HEK293 (cell line): ENCODE results near the gene PIK3R6.

Experiments
- CTCF ChIA-PET: fragments of 350-600 bp; formaldehyde crosslinking; extraction: SDS; loops from one replicate; lab custom pipeline; 2021; ENCODE audit warnings: antibody characterized with exemption; lab: Yijun Ruan, JAX
- POLR2A ChIA-PET: fragments of 300-600 bp; formaldehyde crosslinking; extraction: SDS; loops from one replicate; lab custom pipeline; 2020; ENCODE audit warnings: antibody characterized with exemption, inconsistent platforms; lab: Yijun Ruan, JAX
- H3K27ac ChIP-seq: fragments of 200-500 bp; sonication (Bioruptor generic); 2 replicates; pipeline ENCODE4 v1.5.1; 2014; ENCODE audit warnings: low read depth, low read length, control low read depth, inconsistent platforms; ENCODE audit errors: extremely low read depth
- H3K36me3 ChIP-seq, 2 experiments: fragments of 200-500 bp in 1 of 2; sonication (Bioruptor generic) in 1 of 2; 1 replicate in 1 of 2; 2 replicates in 1 of 2; pipeline ENCODE4 v1.5.1; 2014 to 2017; ENCODE audit warnings: inconsistent platforms in 2 of 2, low read length in 2 of 2; ENCODE audit not compliant: control insufficient read depth in 2 of 2, insufficient read depth in 1 of 2
- H3K4me1 ChIP-seq: fragments of 200-500 bp; sonication (Bioruptor generic); 2 replicates; pipeline ENCODE4 v1.5.1; 2014; ENCODE audit warnings: mild to moderate bottlenecking, low read length, inconsistent platforms; ENCODE audit not compliant: control insufficient read depth, insufficient read depth
- H3K4me3 ChIP-seq: 2 replicates; pipeline ENCODE4 v1.5.1; 2011; ENCODE audit warnings: low read depth, mild to moderate bottlenecking, control low read depth, low read length, moderate library complexity
- H3K9me3 ChIP-seq: fragments of 200-500 bp; sonication (Bioruptor generic); 2 replicates; pipeline ENCODE4 v1.5.1; 2014; ENCODE audit warnings: low read depth, low read length, inconsistent platforms; ENCODE audit not compliant: control insufficient read depth, insufficient read depth
- ELK4 ChIP-seq: IDR thresholded peaks from 2 replicates; pipeline ENCODE4 v1.6.1; 2011; ENCODE audit warnings: mild to moderate bottlenecking, low read depth, low read length, borderline replicate concordance
- HOXD13 ChIP-seq: sonication (generic); formaldehyde crosslinking; IDR thresholded peaks from 2 replicates; pipeline ENCODE4 v1.8.0; 2022; ENCODE audit warnings: missing genetic modification reagents, borderline replicate concordance
- IKZF3 ChIP-seq: fragments of 450-650 bp; IDR thresholded peaks from 2 replicates; pipeline ENCODE4 v1.5.0; 2018; ENCODE audit warnings: missing biosample characterization, mild to moderate bottlenecking, missing genetic modification characterization, moderate library complexity
- KLF9 ChIP-seq: fragments of 450-650 bp; formaldehyde crosslinking; IDR thresholded peaks from 2 replicates; pipeline ENCODE4 v1.5.1; 2016; ENCODE audit warnings: missing biosample characterization, missing genetic modification characterization, low read depth
- REPIN1 ChIP-seq: fragments of 450-650 bp; formaldehyde crosslinking; IDR thresholded peaks from 2 replicates; pipeline ENCODE4 v1.5.1; 2017; ENCODE audit warnings: missing biosample characterization, missing genetic modification characterization, low read depth
- ZBTB21 ChIP-seq: fragments of 450-650 bp; formaldehyde crosslinking; IDR thresholded peaks from 2 replicates; pipeline ENCODE4 v1.5.1; 2017; ENCODE audit warnings: missing biosample characterization, missing genetic modification characterization
- ZBTB26 ChIP-seq: fragments of 450-650 bp; formaldehyde crosslinking; optimal IDR thresholded peaks from 2 replicates; pipeline ENCODE3; 2016; ENCODE audit warnings: missing biosample characterization, mild to moderate bottlenecking, missing genetic modification characterization
- ZBTB44 ChIP-seq: fragments of 450-650 bp; IDR thresholded peaks from 2 replicates; pipeline ENCODE4 v1.5.1; 2018; ENCODE audit warnings: missing biosample characterization, mild to moderate bottlenecking, missing genetic modification characterization
- ZBTB7A ChIP-seq: fragments of 450-650 bp; formaldehyde crosslinking; IDR thresholded peaks from 2 replicates; pipeline ENCODE4 v1.5.1; 2016; ENCODE audit warnings: low read depth, missing biosample characterization, missing genetic modification characterization
- ZNF121 ChIP-seq: fragments of 450-650 bp; formaldehyde crosslinking; IDR thresholded peaks from 2 replicates; pipeline ENCODE4 v1.5.1; 2016; ENCODE audit warnings: missing biosample characterization, missing genetic modification characterization
- ZNF138 ChIP-seq: fragments of 450-650 bp; formaldehyde crosslinking; IDR thresholded peaks from 2 replicates; pipeline ENCODE4 v1.5.1; 2016; ENCODE audit warnings: missing biosample characterization, missing genetic modification characterization, borderline replicate concordance
- ZNF202 ChIP-seq: fragments of 450-650 bp; formaldehyde crosslinking; IDR thresholded peaks from 2 replicates; pipeline ENCODE4 v1.5.1; 2016; ENCODE audit warnings: missing biosample characterization, missing genetic modification characterization, borderline replicate concordance
- ZNF24 ChIP-seq: fragments of 450-650 bp; formaldehyde crosslinking; IDR thresholded peaks from 2 replicates; pipeline ENCODE4 v1.5.1; 2016; ENCODE audit warnings: missing biosample characterization, missing genetic modification characterization
- ZNF311 ChIP-seq: fragments of 450-650 bp; formaldehyde crosslinking; IDR thresholded peaks from 2 replicates; pipeline ENCODE4 v1.5.1; 2017; ENCODE audit warnings: missing biosample characterization, missing genetic modification characterization, borderline replicate concordance
- ZNF398 ChIP-seq: fragments of 450-650 bp; formaldehyde crosslinking; IDR thresholded peaks from 2 replicates; pipeline ENCODE4 v1.5.1; 2017; ENCODE audit warnings: missing biosample characterization, missing genetic modification characterization
- ZNF544 ChIP-seq: fragments of 450-650 bp; formaldehyde crosslinking; IDR thresholded peaks from 2 replicates; pipeline ENCODE4 v1.5.0; 2017; ENCODE audit warnings: missing biosample characterization, missing genetic modification characterization
- ZNF692 ChIP-seq: fragments of 450-650 bp; formaldehyde crosslinking; IDR thresholded peaks from 2 replicates; pipeline ENCODE4 v1.5.1; 2016; ENCODE audit warnings: missing biosample characterization, missing genetic modification characterization
- ZNF704 ChIP-seq: fragments of 450-650 bp; formaldehyde crosslinking; IDR thresholded peaks from 2 replicates; pipeline ENCODE4 v1.5.1; 2016; ENCODE audit warnings: missing biosample characterization, missing genetic modification characterization
- ZNF792 ChIP-seq: fragments of 450-650 bp; formaldehyde crosslinking; IDR thresholded peaks from 2 replicates; pipeline ENCODE4 v1.5.1; 2016; ENCODE audit warnings: missing biosample characterization, missing genetic modification characterization

The PIK3R6 gene

GRCh38 chr17:8875436-8875835 is 8.0 kb upstream of the PIK3R6 start:
- Histone ChIP-seq H3K9me3 (no peaks in the 10 kb centered on the region), H3K27ac (no peak overlapping the region), H3K36me3 (no peaks in the 10 kb centered on the region), H3K4me1 (no peaks in the 10 kb centered on the region), H3K4me3 (no peak overlapping the region)
- POLR2A ChIA-PET: no interaction called here
- CTCF ChIA-PET: interaction anchor here (1.4 kb wide), 1 partner anchor 20 kb away, joined by 4 read pairs; no protein-coding TSS in a partner anchor
- TF ChIP-seq ZBTB7A (tag by site-specific recombination) (no peak), ZBTB21 (no peak), IKZF3 (tag by site-specific recombination) (no peak), ZNF311 (no peak), ZNF138 (tag by site-specific recombination) (no peak), ZNF692 (tag by site-specific recombination) (no peak), ZNF202 (tag by site-specific recombination) (no peak), ZBTB26 (tag by site-specific recombination) (no peak), ZNF544 (tag by site-specific recombination) (no peak), KLF9 (tag by site-specific recombination) (no peak), ZNF24 (tag by site-specific recombination) (no peak), ZNF121 (tag by site-specific recombination) (no peak), REPIN1 (tag by site-specific recombination) (no peak), HOXD13 (CRISPR knock-in tag) (no peak), ZNF704 (tag by site-specific recombination) (no peak), ELK4 (no peak), ZBTB44 (no peak), ZNF792 (tag by site-specific recombination) (no peak), ZNF398 (tag by site-specific recombination) (no peak)
